ENCODE data around the gene CYB5D1.
A peak's percentile ranks its signal among the peaks of the same experiment; 100 is the strongest.
"Not testable (repeated sequence)": the region's sequence is repeated elsewhere in the genome, so short reads cannot be mapped to it uniquely, and the experiment has no call there.

CYB5D1 gene

DNA sequence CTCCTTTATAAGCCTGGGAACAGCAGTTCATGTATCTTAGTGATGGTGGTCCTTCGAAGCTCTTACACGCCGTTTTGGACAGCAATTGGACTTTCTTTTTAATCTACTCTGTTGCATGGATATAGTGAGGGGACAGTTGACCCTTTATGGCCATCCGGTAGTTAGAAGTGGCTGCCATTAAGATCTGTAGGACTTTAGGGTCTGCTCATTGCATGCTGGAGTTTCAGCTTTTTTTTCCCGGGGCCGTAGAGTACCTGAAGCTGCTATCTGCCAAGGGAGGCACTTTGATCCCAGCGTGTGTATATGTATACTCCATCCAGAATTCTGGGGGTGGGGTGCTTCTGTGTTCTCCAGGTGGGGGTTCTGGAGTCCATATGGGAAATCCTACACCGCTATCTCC, 1.2 kb downstream of the CYB5D1 start:
- no peak for DNase-seq

DNA sequence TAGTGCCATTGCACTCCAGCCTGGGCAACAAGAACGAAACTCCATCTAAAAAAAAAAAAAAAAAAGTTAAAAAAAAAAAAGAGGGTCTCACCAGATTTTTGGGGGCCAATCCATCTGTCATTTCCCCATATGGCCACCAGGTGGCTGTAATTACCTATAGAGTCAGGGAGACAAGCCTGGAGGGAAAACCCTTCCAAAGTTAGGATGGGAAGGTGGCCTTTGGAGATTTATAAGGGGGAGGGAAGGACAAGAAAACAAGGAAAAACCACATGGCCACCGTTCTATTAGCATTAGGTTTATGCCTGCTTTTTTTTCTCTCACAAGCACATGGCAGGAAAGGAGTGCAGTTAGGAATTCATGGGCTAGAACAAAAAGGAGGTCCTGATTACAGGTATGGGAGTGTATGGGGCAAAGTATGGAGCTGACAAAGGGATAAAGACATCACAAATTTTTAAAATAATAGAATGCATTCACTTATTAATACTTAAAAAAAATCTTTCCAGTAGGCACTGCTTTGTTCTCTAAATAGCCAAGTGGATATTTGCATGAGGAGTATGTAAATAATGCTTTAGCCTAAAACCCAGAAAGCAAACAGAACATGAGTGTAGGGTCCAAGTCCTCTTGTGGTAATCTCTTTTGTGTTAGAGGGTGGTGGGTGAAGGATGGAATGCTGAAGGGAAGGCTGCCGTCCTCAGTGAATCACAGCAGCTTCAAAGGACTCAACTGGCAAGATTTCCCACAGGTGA, 5.1 kb downstream of the CYB5D1 start:
- no peak for DNase-seq

DNA sequence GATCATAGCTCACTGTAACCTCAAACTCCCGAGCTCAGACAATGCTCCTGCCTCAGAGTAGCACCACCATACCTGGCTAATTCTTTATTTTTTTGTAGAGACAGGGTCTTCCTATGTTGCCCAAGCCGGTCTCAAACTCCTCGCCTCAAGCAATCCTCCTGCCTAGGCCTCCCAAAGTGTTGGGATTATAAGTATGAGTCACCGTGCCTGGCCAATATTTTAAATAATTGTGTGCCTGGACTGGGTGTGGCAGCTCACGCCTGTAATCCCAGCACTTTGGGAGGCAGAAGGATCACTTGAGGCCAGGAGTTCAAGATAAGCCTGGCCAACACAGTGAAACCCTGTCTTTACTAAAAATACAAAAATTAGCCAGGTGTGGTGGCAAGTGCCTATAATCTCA, 6.6 kb downstream of the CYB5D1 start:
- DNase-seq = not testable (repeated sequence)

DNA sequence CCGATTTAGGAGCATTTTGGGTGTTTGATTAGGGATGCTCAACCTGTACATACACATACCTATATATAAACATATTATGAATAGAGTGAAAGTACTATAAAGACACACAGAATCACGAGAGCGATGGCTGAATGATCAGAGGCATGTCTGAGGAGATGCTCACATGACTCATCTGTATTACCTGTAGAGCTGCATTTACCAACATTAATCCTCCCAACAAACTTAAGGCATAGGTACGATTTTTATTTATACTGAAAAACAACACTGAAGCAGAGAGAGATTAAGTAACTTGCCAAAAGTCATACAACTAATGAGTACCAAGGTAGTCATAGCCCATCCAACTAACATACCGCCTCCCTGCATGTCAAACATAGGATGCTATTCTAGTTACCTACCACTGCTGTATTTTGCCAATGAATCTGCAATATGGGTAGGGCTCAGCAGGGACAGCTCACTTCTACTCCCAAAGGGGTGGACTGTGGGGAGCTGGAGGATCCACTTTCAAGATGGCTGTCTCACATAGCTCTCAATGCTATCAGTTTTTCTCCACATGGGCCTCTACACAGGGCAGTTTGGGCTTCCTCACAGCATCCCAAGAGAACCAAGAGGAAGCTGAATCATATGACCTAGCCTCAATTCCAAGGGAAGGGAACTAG, 7.3 kb downstream of the CYB5D1 start:
- no peak for DNase-seq

DNA sequence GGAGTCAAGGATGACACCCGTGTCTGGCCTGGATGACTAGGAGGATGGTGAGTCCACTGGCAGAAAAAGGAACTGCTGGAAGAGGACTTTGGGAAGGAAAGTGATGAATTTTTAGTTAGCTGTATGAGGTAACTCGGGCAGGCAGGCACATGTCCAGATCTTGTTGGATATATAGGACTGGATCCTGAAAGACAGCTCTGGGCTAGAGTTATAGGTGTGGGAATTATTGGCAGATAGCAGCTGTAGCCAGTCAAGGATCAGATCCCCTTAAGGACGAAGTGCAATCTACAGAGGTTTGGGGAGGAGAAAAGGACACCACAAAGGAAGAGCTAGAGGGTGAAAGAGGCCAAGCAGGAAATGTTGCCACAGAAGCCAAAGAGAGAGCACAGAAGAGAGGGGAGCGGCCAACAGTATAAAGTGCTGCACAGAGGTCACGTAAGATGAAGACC, 10.1 kb downstream of the CYB5D1 start:
- DNase-seq = peak; percentile 44

DNA sequence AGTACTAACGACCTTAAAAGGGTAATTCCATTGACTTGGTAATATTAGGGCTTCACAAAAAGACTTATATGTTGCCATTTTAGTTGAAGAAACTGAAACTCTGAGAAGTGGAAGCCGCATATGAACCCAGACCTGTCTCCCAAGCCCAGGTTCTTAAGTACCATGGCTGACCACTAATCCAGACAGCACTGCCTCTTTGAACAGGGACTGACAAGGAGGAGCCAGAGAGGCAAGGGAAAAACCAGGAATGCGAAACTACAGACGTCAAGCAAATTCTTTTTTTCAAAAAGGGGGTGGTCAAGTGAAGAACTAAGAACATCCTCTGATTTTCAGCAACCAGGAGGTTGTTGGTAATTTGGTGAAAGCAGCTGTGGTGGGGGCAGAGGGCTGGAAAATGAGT, 15.2 kb downstream of the CYB5D1 start:
- DNase-seq = no peak

DNA sequence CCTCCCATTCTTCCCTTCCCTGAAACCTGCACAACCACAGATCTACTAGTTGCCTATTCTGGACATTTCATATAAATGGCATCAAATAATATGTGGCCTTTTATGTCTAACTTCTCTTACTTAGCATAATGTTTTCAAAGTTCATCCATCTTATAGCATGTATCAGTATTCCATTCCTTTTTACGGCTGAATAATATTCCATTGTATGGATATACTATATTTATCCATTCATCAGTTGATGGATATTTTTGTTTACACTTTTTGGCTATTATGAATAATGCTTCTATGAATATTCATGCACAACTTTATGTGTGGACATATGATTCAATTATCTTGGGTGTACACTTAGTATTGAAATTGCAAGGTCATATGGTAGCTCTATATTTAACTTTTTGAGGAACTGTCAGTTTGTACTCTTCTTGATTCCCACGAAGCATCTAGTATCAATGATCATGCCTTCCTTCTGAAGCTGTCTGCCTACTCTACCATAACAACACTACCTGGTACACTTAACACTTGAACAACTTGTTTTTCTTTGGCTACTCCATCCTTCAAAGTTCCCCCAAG, 18.1 kb downstream of the CYB5D1 start:
- DNase-seq = no peak

DNA sequence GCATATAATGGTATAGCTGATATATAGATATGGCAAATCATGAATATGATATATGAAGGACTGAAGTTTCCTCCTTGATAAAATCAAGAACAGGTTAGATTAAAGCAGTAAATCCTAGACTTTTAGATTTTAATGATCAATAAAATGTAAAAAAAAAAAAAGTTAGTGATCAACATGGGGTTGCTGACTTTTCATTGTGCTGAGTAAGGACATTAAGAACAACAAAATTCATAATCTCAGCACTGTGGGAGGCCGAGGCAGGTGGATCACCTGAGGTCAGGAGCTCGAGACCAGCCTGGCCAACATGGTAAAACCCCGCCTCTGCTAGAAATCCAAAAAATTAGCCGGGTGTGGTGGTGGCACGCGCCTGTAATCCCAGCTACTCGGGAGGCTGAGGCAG, 20.4 kb downstream of the CYB5D1 start:
- DNase-seq = no peak

DNA sequence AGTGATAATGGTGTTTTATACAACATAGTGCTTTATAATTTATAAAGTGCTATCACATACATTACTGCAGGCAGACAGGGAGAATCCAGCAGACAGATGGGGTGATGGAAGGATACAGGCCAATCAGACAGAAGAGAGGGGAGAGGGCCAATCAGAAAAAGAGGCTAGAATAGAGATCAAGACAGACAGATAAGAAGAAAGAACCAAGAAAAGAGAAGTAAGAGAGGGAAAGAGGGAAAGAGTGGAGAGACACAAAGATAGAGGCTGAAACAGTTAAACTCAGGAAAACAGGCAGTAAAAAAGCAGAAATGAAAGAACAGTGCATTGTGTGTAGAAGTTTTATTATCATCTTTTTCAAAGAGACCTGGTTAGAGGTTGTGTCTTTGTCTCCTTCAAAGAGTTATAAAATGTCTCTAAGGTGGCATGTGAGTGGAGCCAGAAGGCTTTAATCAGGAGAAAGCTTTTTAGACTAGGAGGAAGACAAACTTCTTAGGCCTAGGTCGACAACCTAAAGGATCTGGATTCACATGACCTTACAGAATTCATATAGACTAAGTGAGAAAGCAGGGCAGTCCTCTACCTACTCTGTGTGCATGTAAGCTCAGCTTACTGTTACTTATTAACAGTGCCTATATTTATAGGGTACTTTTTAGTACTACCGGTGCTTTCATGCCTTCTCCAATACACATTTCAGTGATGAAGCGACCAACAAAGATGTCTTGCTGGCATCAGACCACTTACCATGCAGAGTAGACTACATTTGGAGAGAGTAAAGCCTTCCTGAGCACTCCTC, 22.5 kb downstream of the CYB5D1 start:
- no peak for DNase-seq

DNA sequence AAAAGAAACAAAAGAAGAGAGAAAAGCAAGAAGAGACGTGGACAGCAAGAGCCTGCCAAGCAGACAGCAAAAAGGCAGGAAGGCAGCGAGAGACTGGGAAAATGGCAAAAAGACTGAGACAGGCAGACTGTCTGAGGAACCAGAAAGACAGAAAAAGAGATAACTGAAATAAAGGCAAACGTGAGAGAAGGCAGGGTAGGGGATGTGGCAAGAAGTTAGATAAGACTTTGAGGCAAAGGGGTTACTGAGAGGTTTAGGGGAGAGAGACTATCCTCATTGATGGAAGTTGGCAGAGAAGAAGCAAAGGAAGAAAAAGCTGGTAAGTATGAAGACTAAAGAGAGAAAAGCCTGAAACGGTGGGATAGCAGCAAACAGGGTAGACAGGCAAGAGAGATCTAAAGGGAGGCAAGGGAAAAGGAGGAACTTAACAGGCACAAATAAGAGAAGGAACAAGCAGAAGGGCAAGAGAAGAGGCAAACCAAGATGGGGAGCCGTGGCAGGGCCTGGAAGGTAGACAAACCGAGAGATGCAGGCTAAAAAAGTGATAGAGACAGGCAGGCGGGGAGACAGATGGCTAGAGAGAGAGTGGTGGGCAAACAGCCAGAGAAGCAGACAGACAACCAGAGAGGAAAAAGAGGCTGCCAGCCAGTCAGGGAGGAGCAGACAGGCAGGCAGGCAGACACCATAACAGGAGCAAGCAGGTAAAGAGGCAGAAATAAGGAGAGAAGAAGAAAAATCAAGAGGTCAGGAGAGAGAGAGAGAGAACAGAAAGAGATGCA, 23.7 kb downstream of the CYB5D1 start:
- DNase-seq = no peak

DNA sequence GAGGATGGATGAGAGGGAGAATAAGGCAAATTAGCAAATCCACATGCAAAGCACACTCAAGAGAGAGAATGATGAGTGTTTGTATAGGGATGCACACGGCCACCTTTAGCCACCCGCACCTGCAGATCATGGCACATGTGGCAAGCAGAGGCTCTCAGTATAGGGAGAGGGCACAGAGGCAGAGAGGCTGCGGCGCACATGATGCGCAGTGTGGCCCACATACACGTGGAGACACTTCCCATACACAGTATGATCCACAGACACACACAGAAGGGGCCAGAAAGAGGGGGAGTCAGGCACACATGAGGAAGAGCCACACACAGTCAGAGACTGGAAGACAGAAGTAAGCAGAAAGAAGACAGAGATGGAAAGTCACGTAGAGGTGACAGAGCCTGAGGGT, 24.3 kb downstream of the CYB5D1 start:
- DNase-seq = no peak

DNA sequence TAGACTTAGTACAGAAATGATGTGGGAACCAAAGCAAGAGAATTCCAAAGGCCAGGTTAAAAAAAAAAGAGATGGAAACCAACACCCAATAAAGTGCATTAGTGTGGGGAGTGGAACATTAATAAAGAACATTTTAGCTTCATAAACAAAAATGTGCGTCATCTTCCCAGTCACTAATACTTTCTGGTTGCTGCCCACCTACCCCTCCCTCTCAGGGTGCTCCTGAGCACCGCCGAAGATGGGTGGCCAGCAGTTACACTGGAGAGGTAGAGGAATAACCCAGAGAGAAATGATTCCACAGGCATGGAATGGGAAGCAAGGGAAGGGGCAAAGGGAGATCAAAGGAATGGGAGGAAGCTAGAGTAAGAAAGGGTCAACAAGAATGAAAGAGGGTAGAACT, 24.8 kb downstream of the CYB5D1 start:
- DNase-seq = no peak

DNA sequence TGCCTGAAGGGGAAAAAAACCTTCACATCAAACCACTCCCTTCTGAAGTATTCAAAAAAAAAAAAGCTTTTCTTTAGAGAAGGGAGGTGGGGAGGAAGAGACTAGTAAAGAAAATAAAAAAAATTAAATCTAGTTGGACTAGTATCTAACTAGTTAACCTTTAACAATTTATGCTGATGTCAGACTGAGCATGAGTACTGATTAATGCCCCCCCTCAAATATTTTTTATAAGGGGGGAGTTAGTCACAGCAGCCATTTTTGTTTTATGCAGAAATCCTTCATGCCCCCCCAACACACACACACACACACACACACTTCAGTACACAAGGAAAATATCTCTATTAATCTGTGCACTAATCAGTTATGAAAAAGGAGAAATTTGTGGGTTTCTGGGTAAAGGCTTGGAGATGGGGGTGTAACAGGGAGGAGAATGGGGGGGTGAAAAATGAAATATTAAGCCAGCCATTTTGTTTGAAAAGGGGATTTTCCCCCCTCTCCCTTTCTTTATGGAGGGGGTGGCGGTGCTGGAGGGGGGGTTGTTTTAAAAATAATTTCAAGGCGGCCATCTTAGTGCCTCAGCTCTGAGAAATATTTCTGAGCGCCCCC, 26.1 kb downstream of the CYB5D1 start:
- DNase-seq = no peak

DNA sequence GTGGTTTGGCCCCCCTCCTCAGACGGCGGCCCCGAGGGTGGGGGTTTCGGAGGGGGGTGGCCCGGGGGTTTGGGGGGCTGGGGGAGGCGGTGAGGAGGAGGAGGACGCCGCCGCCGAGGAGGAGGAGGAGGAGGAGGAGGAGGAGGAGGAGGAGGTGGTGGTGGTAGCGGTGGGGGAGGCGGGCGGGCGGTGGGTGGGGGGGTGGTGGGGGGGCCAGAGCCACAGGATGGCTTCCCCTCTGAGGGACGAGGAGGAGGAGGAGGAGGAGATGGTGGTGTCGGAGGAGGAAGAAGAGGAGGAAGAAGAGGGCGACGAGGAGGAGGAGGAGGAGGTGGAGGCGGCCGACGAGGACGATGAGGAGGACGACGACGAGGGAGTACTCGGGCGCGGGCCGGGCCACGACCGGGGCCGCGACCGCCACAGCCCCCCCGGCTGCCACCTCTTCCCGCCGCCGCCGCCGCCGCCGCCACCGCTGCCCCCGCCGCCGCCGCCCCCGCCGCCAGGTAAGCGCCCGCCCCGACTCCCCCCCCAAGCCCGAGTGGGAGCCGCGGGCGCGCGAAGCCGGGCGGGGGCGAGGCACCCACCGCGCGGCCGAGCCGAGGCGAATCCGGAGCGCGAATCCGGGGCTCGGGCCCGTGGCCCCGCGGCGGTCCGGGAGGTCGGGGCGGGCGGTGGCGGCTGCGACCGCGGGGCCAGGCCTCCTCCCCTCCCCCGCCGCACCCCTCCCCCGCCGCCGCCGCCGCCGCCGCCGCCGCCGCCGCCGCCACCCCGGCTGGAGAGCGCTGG, 27.0 kb downstream of the CYB5D1 start:
- DNase-seq = no peak

DNA sequence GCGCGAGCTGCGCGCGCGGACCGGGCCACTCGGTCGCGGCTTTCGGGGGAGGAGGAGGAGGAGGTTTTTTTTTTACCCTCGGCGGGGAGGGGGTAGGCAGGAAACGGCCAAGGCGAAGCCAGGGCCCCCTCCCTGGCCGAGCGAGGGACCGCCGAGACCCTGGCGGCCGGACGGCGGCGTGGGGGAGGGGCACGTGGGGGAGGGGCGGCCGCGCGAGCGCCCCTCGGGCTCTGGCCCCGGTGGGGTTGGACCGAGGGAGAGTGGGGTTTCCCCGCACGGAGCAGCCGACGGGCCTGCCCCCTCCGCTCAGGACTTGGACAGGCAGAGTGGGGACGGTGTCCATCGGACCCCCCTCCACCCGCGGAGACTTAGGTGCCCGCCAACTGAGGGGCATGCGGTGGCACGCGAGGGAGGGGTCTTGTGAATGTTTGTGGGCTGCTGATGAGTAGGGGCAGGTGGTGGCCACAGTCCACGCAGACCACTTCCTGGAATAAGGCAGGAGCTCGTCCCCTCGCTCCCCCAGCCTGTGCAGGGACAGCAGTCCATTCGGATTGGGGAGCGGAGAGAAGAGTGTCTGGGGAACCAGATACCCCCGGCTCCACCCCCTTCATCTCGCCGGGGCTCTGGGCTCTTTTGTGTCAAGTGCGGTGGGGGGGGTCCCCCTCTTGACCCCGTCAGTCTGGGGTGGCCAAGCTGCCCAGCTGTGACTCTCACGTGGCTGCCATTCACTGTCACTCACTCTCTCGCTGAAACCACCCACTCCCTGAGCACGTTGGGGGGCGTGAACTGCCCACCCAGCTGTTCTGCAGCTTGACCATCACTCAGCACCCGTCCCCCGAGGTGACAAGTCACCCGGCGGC, 27.8 kb downstream of the CYB5D1 start:
- DNase-seq = no peak

DNA sequence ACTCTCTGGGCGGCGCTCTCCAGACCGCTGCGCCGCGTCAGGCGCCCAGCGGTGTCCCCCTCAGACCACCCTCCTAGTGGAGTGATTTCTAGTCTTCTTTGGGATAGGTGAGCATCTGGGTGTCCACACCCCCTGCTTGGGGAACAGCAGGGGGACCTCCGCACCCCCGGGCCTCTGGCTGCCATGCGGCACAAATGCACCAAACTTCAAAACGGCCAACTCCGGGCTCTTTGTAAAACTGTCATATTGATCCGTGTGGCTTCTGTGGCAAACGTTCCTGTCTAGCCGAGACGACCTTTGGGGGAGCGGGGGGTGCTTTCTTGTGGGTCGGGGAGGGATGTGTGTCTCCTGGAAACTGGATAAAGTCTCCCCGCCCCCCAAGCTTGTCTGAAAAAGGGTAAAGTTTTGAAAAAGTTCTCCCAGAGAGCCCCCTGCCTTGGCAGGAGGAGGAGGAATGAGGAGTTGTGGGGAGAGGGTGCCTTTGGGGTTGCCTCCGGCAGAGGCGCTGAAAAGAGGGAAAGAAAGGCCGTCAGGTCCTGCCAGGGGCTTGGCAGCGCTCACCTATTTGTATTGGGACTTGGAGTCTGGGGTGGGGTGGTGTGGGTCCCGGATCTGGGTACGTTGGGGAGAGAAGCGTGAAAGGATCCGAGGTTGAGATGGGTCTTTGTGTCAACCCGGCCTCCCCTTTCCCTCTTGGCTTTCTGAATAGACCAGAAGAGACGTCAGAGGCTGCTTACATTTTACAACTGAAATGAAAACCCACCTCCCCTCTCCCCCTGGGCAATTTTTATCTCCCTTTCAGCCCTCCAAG, 28.6 kb downstream of the CYB5D1 start:
- DNase-seq = no peak

DNA sequence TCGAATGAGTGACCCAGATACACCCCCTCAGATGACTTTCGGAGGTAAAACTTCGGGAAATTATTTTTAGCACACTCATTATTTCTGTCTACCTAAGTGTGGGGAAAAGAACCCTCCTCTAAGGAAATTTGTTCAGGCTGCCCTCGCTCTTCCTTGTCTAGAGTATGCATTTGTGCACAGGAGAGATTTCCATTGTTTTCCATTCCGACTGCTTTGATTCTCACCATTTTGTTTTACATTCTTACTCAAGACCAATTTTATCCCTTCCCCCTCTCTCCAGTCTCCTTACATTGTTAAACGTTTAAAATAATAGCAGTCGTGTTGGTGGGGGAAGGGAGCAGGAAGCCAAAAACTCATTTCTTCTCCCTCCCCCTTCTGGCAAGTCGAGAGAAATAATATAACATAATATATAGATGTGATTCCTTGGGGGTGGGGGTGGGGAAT, 29.3 kb downstream of the CYB5D1 start:
- DNase-seq = no peak

DNA sequence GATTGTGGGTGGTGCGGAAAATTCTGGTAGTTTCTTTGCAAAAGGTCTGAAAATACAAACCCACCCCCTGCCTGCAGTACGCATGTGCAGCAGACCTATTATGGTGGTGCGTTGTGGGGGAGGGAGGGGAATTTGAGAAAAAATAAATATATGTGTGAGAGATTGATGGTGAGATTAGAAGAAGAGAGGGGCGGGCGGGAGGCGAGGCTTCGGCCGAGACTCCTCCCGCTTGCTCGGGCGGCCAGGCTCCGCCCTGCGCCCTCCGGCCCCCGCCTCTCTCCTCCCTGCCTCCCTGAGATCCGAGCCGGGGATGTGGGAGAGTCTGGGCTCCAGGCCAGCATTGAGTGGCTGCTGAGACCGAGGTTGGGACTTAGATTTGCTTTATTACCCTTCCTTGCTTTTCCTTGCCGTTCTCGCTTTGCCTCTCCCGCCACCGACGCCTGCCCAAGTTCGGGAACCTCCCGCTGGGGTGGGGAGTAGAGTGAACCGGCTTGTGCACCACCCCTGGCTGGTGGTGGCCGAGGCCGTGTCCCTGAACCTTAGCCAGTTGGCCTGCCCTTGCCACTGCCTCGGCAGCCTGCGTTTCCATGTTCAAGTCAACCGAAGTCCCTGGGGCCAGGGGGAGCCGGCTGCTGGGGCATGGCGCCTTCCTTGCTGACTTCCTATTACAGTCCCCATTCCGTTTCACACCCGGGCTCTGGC, 29.8 kb downstream of the CYB5D1 start:
- DNase-seq = peak; percentile 68
